ACHN (cell line): Measurements from ENCODE around the gene PRKG1.

Source experiments
- DNase-seq: peaks from one replicate; pipeline ENCODE4 v3.0.0-alpha.2; 2015
- in situ Hi-C: cut with HindIII; loops from 2 replicates; pipeline ENCODE4 v1.10.0; 2017; ENCODE audit warnings: low sequenced_read_pairs, low pct_ligation_motif_present, low pct_unique_long_range_greater_than_20kb

Gene PRKG1

GRCh38 chr10:51760864-51761640, 686.8 kb downstream of the PRKG1 start:
- in situ Hi-C loops: no loop called here
- DNase-seq: no peak

GRCh38 chr10:51763746-51764145, 689.5 kb downstream of the PRKG1 start:
- in situ Hi-C loops: no loop called here
- no peak for DNase-seq

GRCh38 chr10:51765284-51765971, 691.1 kb downstream of the PRKG1 start:
- in situ Hi-C loops: no loop called here
- no peak for DNase-seq

GRCh38 chr10:51766423-51767102, 692.3 kb downstream of the PRKG1 start:
- DNase-seq: no peak
- in situ Hi-C loops: no loop called here

- in situ Hi-C loops: no loop called here
- DNase-seq: no peak
These were observed 692.9 kb downstream of the PRKG1 start for GRCh38 chr10:51767103-51767763.

GRCh38 chr10:51768886-51769465, 694.7 kb downstream of the PRKG1 start:
- DNase-seq: no peak
- in situ Hi-C loops: no loop called here

GRCh38 chr10:51770709-51771108, 696.4 kb downstream of the PRKG1 start:
- in situ Hi-C loops: no loop called here
- no peak for DNase-seq

GRCh38 chr10:51772387-51772786, 698.1 kb downstream of the PRKG1 start:
- in situ Hi-C loops: no loop called here

GRCh38 chr10:51773681-51774080, 699.4 kb downstream of the PRKG1 start:
- in situ Hi-C loops: no loop called here
- DNase-seq: no peak

More at GRCh38 chr10:51772387-51772786, 698.1 kb downstream of the PRKG1 start:
- no peak for DNase-seq

- DNase-seq: no peak
- in situ Hi-C loops: no loop called here
These were observed 709.7 kb downstream of the PRKG1 start for GRCh38 chr10:51783941-51784340.

GRCh38 chr10:51786016-51786683, 711.9 kb downstream of the PRKG1 start:
- DNase-seq: peak; percentile 4
- in situ Hi-C loops: no loop called here

GRCh38 chr10:51786684-51787035, 712.4 kb downstream of the PRKG1 start:
- DNase-seq: no peak
- in situ Hi-C loops: no loop called here

GRCh38 chr10:51788273-51788672, 714.0 kb downstream of the PRKG1 start:
- in situ Hi-C loops: no loop called here

GRCh38 chr10:51789118-51789517, 714.8 kb downstream of the PRKG1 start:
- in situ Hi-C loops: no loop called here
- DNase-seq: no peak

More at GRCh38 chr10:51788273-51788672, 714.0 kb downstream of the PRKG1 start:
- no peak for DNase-seq

- in situ Hi-C loops: no loop called here
- no peak for DNase-seq
These were observed 715.6 kb downstream of the PRKG1 start for GRCh38 chr10:51789903-51790302.

GRCh38 chr10:51792678-51793077, 718.4 kb downstream of the PRKG1 start:
- in situ Hi-C loops: no loop called here

GRCh38 chr10:51800121-51800520, 725.8 kb downstream of the PRKG1 start:
- no peak for DNase-seq
- in situ Hi-C loops: no loop called here

More at GRCh38 chr10:51792678-51793077, 718.4 kb downstream of the PRKG1 start:
- no peak for DNase-seq

- in situ Hi-C loops: no loop called here
- no peak for DNase-seq
These were observed 726.6 kb downstream of the PRKG1 start for GRCh38 chr10:51800725-51801424.
